Cardiac septum (tissue), 1 donor: ENCODE data around the gene PSIP1. TPM values are rescaled to one million over a fixed set of nuclear protein-coding genes. Genes with fewer than 3 reads are reported as not detected.
"Not testable (repeated sequence)": the region's sequence is repeated elsewhere in the genome, so short reads cannot be mapped to it uniquely, and the experiment has no call there.

Experiments used
- DNase-seq: peaks from one replicate; pipeline ENCODE4 v3.0.0-alpha.2; 2020; ENCODE audit warnings: low spot score
- intact Hi-C: fragments of 100-400 bp; cut with DNase I; formaldehyde crosslinking; loops from one replicate; pipeline ENCODE4 v1.14.0; 2022
- long read RNA-seq: library from polyadenylated mRNA; unstranded; transcript quantifications from one replicate; pipeline ENCODE4 v2.0.0, GENCODE V29; 2021
- total RNA-seq: library from RNA; stranded (reverse); fragmentation: NEBNext Ultra II Directional; extraction: Animal tissue kit (Norgen Biotek cat#: 25700); gene quantifications from one replicate; pipeline ENCODE4 v1.2.1, GENCODE V29; 2021
- donor health status: DM: no; HTN: no; CAD: no.

Gene PSIP1
- total RNA-seq: 21.2 TPM
- long read RNA-seq, transcript PSIP1-204 (16 exons, 3,364 nt): minor isoform, 7 of 40 reads
- long read RNA-seq, transcript PSIP1-203 (16 exons, 3,391 nt): major isoform, 9 of 40 reads
- long read RNA-seq, partial matches to known transcripts: 18 of 40 reads
- long read RNA-seq, other reads (novel, unspliced or antisense): 5 of 40 reads

- DNase-seq: peak; percentile 91
- intact Hi-C loops: loop anchor here (1.0 to 5.0 kb wide), 3 partner anchors 41 to 204 kb away; partner anchors contain the start of genes SNAPC3 and TTC39B
These were observed at the start of gene PSIP1 for GRCh38 chr9:15510789-15511575. TSS of gene PSIP1 (minus strand) at chr9:15510970. CDS start at chr9:15510188, 782 bp downstream.

- intact Hi-C loops: loop anchor here (5.0 kb wide), 1 partner anchor 246 kb away; the partner anchor contains the start of gene TTC39B
- no peak for DNase-seq
These were observed 42.7 kb upstream of the PSIP1 start for GRCh38 chr9:15553528-15553898.

GRCh38 chr9:15552636-15553527 is 42.1 kb upstream of the PSIP1 start, which contains the start of gene CCDC171:
TSS of gene CCDC171 (plus strand) at chr9:15553043. CDS start at chr9:15564089, 11,046 bp downstream.
- intact Hi-C loops: loop anchor here (1.0 to 5.0 kb wide), 2 partner anchors 43 to 246 kb away; partner anchors contain the start of genes PSIP1 and TTC39B
- DNase-seq: peak; percentile 95

- no peak for DNase-seq
These were observed 38.8 kb upstream of the PSIP1 start for GRCh38 chr9:15549611-15550010.

GRCh38 chr9:15543047-15543813 is 32.5 kb upstream of the PSIP1 start:
- DNase-seq: no peak
- intact Hi-C loops: no loop called here

More at GRCh38 chr9:15549611-15550010, 38.8 kb upstream of the PSIP1 start:
- intact Hi-C loops: loop anchor here (5.0 kb wide), 1 partner anchor 242 kb away; the partner anchor contains the start of gene TTC39B

GRCh38 chr9:15542624-15543023 is 31.9 kb upstream of the PSIP1 start:
- DNase-seq: no peak
- intact Hi-C loops: no loop called here

GRCh38 chr9:15541872-15542271 is 31.1 kb upstream of the PSIP1 start:
- no peak for DNase-seq
- intact Hi-C loops: no loop called here

GRCh38 chr9:15531380-15531779 is 20.6 kb upstream of the PSIP1 start:
- intact Hi-C loops: no loop called here
- DNase-seq: no peak

- intact Hi-C loops: no loop called here
These were observed 19.0 kb upstream of the PSIP1 start for GRCh38 chr9:15529566-15530324.

GRCh38 chr9:15527035-15527434 is 16.3 kb upstream of the PSIP1 start:
- intact Hi-C loops, DNase-seq: not testable (repeated sequence)

More at GRCh38 chr9:15529566-15530324, 19.0 kb upstream of the PSIP1 start:
- DNase-seq: no peak

GRCh38 chr9:15525958-15526357 is 15.2 kb upstream of the PSIP1 start:
- intact Hi-C loops: no loop called here
- DNase-seq: no peak

GRCh38 chr9:15524845-15525455 is 14.2 kb upstream of the PSIP1 start:
- no peak for DNase-seq
- intact Hi-C loops: no loop called here

GRCh38 chr9:15522130-15522755 is 11.5 kb upstream of the PSIP1 start:
- no peak for DNase-seq
- intact Hi-C loops: no loop called here

- intact Hi-C loops: no loop called here
- DNase-seq: no peak
These were observed 10.5 kb upstream of the PSIP1 start for GRCh38 chr9:15521254-15521653.

GRCh38 chr9:15519831-15520230 is 9.1 kb upstream of the PSIP1 start:
- DNase-seq: no peak
- intact Hi-C loops: no loop called here

GRCh38 chr9:15513335-15513734 is 2.6 kb upstream of the PSIP1 start:
- DNase-seq: no peak

GRCh38 chr9:15512889-15513288 is 2.1 kb upstream of the PSIP1 start:
- intact Hi-C loops: loop anchor here (5.0 kb wide), 1 partner anchor 91 kb away; the partner anchor contains the start of gene SNAPC3
- no peak for DNase-seq

More at GRCh38 chr9:15513335-15513734, 2.6 kb upstream of the PSIP1 start:
- intact Hi-C loops: loop anchor here (5.0 kb wide), 1 partner anchor 91 kb away; the partner anchor contains the start of gene SNAPC3
